Inflammatory macrophage treated with lipopolysaccharide for 1 hour (primary cell): ENCODE measurements around the gene GRIK4.
"Not testable (repeated sequence)": the region's sequence is repeated elsewhere in the genome, so short reads cannot be mapped to it uniquely, and the experiment has no call there.

Experiments
- DNase-seq, 2 donors: peaks; one replicate each; pipeline ENCODE4 v3.0.0-alpha.2; 2020 to 2022

Gene GRIK4, protein sequence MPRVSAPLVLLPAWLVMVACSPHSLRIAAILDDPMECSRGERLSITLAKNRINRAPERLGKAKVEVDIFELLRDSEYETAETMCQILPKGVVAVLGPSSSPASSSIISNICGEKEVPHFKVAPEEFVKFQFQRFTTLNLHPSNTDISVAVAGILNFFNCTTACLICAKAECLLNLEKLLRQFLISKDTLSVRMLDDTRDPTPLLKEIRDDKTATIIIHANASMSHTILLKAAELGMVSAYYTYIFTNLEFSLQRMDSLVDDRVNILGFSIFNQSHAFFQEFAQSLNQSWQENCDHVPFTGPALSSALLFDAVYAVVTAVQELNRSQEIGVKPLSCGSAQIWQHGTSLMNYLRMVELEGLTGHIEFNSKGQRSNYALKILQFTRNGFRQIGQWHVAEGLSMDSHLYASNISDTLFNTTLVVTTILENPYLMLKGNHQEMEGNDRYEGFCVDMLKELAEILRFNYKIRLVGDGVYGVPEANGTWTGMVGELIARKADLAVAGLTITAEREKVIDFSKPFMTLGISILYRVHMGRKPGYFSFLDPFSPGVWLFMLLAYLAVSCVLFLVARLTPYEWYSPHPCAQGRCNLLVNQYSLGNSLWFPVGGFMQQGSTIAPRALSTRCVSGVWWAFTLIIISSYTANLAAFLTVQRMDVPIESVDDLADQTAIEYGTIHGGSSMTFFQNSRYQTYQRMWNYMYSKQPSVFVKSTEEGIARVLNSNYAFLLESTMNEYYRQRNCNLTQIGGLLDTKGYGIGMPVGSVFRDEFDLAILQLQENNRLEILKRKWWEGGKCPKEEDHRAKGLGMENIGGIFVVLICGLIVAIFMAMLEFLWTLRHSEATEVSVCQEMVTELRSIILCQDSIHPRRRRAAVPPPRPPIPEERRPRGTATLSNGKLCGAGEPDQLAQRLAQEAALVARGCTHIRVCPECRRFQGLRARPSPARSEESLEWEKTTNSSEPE

DNA sequence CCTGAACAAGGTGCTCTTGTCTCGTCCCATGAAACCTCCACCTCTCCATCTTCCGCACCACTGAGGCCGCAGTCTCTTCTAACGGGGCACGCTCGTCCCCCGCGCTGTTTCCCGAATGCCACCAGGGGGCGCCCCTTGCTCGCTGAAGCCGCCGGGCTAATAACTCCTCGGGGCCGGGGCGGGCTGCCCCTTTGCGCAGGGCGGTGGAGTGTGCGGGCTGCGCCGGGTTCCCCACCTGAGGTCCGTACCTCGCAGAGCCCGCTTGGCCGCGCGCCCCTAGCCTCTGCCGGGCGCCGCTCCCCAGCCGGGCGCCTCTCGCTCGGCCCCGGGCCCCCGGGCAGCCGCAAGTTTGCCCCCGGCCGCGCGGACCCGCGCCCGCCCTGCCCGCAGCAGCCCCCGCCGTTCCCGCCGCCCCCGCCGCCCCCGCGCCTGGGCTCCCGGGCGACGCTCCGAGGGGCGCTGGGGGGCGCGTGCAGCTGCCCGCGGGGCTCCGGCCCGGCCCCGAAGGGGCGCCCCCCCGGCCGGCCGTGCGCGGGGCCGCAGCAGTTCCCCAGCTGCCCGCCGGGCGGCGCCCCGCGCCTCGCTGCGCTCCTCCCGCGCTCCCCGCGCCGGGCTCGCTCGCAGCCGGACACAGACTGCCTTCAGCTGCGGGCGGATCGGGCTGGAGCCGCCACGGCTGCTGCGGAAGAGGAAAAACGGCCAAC, at the start of gene GRIK4:
GRIK4 (plus strand) TSS at position 633 of the 704 bp plus-strand sequence. CDS start 148,571 bp downstream, outside the sequence.
- DNase-seq: peak; percentile 24 to 84

DNA sequence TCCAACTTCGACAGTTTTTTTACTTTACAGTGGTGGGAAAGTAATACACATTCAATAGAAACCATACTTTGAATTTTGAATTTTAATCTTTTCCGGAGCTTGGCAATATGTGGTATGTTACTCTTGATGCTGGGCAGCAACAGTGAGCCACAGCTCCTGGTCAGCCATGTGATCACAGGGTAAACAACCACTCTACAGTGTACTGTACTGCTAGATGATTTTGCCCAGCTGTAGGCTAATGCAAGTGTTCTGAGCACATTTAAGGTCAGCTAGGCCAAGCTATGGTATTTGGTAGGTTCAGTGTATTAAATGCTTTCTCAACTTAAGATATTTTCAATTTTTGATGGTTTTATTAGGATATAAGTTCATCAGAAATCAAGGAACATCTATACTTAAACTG, 48.7 kb upstream of the GRIK4 start:
- no peak for DNase-seq

DNA sequence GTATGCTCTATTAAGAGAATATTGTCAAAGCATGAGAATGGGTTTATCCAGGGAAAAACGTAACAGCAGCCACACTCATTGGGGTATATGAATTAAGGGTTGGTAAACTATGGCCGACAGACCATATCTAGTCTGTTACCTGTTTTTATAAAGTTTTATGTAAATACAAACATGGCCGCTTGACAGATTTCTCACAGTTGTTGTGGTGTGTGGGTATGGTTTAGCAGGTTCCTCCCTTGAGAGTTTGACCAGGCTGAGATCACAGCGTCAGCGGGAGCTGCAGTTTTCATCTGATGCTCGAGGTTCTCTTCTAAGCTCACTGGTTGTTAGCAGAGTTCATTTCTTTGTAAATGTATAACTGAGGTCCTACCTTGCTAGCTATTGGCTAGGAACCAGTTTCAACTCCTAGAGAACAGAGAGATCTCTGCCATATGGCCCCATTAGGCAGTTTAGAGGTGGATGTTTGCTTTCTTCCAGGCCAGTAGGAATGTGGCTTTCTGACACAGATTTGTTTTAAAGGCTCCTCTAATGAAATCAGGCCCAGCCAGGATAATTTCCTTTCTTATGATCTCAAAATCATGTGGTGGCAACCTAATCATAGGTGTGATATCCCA, 45.5 kb upstream of the GRIK4 start:
- no peak for DNase-seq

DNA sequence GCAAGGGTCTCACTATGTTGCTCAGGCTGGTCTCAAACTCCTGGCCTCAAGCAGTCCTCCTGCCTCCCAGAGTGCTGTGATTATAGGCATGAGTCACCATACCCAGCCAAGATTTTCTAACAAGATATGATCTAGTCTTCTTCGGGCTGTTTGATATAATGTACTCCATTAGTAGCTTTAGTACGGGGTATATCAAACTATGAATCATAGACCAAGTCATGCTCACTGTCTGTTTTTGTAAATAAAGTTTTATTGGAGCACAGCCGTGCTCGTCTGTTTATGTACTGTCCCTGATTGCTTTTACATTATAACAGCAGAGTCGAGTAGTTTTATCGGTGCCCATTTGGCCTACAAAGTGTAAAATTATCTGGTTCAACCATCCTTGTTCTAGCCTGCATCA, 43.9 kb upstream of the GRIK4 start:
- DNase-seq: no peak

DNA sequence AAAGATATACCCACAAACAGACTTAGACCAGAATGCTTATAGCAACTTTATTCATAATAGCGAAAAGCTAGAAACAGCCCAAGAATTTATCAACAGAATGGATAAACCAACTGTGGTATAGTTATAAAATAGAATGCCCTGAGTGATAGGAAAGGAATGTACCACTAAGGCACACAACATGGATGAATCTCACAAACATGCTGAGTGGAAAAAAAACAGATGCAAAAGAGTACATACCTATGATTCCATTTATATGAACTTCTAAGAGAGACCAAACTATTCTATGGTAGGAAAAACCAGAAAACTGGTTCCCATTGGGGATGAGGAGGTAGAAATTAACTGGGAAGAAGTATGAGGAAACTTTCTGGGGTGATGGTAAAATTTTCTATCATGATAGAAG, 40.4 kb upstream of the GRIK4 start:
- no peak for DNase-seq

DNA sequence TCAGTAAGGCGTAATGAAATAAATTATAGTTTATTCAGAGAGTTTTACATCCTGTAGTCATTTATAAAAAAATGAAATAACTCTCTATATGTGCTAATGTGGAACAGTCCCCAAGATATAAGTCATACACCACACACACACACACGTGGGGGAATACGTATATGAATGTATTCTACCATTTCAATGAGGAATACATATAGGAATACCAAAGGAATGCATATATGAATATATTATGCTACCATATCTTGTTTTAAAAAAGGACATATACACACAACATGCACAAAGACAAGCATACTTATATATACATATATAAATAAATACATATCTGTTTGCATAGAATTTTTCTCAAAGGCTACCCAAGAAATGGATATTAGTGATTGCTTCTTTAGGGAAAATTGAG, 39.6 kb upstream of the GRIK4 start:
- no peak for DNase-seq

DNA sequence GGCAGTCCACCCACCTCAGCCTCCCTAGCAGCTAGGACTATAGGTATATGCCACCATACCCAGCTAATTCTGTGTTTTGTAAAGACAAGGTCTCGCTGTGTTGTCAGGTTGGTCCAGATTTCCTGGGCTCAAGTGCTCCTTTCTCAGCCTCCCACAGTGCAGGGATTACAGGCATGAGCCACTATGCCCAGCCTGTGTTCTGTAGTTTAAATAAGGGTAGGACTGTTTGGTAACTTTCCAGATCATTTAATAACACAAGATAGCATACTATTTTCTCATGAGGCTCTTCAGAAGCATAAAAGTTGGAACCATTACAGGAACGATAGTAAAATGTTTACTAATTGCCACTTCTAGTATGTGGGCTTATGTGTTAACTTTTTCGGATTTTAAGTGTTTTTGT, 38.0 kb upstream of the GRIK4 start:
- no peak for DNase-seq

DNA sequence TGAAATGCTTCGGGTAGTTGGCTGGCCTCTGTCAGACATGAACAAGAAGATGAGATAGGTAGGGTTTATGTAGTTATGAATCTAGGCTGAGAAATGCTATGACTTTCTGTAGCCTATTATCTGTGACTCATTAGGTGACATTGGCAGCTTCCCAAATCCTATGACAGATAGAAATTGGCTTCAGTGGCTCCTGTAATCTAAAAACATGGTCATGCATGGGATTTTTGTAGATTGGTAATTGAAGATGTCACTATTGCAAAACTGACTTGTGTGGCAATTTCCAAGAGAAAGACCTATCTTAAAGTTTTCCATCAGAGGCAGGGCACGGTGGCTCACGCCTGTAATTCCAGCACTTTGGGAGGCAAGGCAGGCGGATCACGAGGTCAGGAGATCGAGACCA, 29.4 kb upstream of the GRIK4 start:
- DNase-seq: peak in 1 of 2 donors; percentile 5

DNA sequence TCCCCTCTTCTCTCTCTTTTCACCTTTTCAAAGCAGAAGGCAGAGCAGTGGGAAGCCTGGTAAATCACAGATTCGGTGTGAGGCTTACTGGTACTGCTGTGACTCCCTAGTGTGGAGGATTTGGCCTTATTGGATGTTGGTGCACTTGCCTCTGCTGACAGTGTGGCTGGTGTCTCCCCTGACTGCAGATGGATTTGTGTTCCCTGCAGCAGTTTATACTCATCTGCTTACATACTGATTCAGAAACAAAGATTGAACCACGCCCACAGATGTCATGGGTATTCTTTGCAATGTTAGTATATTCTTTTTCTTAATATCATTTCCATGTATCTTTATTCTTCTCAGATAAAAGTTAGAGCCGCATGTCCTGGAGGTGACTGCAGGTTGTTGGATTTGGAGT, 26.8 kb upstream of the GRIK4 start:
- no peak for DNase-seq

DNA sequence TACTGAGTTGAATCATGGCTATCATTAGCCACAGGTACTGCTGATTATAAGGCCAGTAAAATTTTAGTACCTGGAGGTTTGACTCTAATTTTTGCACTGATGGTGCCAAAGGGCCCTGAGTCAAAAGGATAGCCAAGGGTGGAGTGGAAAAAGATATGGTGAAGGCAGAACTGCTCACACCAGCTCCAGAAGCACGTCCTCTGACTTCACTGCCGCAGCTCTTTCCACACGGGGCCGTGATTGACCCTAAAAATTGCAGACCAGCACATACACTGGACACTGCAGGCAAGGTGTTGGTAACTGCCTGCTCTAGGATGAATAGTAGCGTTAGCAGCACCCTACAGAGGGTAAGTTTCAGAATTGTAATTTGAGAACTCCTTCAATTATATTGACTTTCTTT, 25.4 kb upstream of the GRIK4 start:
- no peak for DNase-seq

DNA sequence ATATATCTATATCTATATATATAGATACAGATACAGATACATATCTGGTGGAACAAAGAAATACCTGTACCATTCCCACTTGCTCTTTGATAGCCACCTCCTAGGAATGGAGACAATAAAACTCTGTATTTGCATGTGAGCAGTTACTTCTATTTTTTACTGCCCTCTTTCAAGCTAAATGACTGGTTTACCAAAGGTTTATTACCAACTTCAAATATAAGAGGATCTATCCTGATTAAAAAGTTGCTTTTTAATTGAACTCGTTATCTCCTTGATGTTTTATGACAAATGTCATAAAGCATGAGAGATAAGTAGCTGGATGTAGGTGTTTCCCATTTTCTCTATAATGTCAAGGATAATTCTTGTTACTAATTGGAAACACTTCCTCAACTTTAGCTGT, 21.7 kb upstream of the GRIK4 start:
- no peak for DNase-seq

DNA sequence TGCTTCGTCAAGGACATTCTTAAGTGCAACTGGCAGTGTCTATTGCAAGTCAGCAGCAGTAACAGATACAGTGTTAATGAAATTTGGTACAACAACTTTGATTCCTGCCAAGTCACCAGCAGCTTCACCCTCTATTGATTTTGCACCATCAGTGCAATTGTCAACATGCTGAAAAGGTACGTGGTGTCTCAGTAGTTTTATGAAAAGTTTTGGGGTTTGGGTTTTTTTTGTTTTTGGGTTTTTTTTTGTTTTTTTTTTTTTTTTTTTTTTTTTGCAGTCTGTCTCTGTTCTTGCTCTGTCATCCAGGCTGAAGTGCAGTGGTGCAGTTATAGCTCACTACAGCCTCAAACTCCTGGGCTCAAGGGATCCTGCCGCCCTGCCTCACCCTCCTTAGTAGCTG, 19.1 kb upstream of the GRIK4 start:
- DNase-seq: no peak

DNA sequence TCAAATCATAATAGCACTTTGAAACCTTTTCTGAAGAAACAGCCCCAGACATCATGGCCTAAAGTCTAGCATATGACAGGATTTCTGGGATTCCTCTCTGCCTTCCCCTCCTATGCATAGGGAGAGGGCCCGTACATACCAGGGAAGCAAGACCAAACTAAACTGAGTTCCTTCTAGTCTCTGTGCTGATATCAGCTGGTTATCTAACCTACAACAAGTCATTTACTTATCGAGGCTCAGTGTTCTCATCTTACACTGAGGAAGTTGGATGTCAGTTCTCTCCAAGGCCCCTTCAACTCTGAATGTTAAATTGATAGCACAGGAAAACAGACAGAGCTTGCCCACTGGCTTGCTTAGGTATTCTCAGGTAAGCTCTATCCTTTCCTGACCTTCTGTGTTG, 17.0 kb upstream of the GRIK4 start:
- no peak for DNase-seq

DNA sequence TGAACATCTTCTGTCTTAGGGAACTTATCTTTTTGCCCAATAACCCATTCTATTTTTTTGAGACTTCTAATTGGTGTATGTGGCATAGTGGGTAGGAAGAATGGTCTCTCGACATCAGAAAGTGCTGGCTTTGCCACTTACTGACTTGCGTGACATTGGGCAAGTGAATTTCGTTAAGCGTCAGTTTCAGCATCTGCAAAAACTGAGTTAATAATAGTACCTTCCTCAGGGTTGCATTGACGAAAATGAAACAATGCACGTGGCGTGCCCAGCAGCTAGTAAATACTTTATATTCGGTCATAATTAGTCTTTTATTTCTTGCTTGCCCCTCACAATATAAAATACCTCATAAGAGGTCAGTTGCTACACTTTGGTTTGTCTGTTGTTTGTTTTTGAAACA, 12.5 kb upstream of the GRIK4 start:
- DNase-seq: no peak

DNA sequence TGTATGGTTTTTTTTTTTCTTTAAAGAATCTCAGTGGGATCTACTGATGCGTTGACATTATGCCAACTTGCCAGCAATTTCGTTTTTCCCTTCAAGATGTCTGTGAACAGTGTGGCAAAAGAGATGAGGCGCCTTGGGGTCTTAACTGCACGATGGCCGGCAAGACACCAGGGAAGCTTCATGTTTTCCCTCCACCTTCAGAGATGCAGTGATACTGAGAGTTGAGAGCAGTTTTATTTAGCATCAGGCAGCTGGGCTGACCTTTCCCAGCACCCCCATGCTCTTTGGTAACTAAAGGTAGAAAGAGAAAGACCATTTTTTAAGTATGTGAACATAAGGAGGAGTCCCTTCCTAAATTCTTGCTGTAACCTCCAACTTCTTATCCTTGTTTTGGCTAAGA, 11.7 kb upstream of the GRIK4 start:
- DNase-seq: no peak

DNA sequence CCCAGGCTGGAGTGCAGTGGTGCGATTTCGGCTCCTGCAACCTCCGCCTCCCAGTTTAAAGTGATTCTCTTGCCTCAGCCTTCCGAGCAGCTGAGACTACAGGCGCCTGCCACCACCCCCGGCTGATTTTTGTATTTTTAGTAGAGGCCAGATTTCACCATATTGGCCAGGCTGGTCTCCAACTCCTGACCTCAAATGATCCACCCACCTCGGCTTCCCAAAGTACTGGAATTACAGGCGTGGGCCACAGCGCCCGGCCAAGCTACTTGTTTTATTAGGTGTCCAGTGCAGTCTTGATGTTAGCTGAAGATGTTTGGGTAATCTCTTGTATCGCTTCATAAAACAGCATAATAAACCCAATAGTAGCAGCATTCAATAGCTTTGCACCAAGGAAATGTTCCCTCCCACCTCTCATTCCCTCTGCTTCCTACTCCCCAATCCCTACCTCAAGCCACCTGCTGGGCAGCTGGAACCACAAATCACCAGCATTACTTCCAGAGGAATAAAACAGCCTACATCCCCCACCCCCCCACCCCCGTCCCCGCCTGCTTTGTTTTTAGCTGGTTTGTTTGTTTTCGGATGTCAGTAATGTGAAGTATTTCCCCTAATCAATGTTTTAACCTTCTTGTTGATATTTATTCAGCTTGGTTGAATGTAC, 11.0 kb upstream of the GRIK4 start:
- no peak for DNase-seq

DNA sequence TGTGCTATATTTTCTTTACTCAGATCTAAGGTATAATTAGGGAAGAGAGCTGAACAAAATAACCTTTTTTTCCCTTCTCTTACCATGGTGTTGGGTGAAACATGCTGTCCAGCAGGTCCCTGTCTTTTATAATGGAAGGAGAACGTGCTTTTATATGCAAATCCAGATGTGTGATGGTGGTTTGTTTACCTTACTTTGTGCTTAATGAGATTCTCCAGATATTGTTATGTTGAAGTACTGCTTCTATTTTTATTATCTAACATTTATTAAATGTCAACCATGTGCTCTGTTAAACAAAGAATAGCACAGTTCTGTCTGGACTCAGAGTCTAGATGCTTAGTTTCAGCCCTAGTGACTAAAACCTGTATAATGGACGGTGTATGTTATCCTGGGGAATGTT, 10.1 kb upstream of the GRIK4 start:
- DNase-seq: no peak

DNA sequence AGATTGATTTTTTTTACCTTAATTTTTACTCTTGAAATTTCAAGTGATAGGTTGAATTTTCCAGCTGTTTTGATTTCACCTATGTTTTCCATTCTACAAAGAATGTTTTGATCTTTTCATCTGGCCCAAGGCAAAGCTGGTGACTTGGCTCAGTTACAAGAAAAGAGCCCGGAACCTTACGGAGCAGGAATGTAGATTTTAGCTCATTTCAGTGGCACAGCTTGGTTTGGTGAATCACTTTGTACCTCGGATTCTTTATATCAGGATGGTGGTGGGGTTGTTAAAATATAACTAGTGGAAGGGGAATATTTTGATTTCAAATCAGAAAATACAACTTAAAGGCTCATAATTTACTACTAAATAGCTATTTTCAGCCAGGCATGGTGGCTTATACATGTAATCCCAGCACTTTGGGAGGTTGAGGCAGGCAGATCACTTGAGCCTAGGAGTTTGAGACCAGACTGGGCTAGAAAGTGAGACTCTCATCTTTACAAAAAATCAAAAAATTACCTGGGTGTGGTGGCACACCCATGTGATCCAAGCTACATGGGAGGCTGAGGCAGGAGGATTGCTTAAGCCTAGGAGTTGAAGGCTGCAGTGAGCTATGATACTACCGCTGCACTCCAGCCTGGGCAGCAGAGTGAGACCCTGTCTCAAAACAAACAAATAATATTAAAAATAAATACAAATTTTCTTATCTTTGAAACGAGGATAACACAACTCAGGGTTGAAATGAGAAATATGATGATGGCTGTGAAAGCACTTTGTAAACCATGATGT, 9.4 kb upstream of the GRIK4 start:
- no peak for DNase-seq

DNA sequence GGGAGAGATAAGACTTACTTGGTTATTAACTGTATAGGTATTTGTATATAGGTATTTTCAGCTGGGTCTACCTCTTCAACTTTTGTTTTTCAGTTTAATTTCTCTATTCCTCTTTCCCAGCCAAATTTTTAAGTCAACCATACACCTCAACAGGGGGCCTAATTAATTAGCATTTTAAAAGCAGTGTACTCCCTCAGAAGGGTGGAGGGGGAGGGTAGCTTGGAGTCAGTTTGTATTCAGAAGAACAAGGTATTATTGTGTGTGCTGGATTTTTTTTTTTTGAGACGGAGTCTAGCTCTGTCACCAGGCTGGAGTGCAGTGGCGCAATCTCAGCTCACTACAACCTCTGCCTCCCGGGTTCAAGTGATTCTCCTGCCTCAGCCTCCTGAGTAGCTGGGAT, 8.0 kb upstream of the GRIK4 start:
- not testable (repeated sequence) for DNase-seq

DNA sequence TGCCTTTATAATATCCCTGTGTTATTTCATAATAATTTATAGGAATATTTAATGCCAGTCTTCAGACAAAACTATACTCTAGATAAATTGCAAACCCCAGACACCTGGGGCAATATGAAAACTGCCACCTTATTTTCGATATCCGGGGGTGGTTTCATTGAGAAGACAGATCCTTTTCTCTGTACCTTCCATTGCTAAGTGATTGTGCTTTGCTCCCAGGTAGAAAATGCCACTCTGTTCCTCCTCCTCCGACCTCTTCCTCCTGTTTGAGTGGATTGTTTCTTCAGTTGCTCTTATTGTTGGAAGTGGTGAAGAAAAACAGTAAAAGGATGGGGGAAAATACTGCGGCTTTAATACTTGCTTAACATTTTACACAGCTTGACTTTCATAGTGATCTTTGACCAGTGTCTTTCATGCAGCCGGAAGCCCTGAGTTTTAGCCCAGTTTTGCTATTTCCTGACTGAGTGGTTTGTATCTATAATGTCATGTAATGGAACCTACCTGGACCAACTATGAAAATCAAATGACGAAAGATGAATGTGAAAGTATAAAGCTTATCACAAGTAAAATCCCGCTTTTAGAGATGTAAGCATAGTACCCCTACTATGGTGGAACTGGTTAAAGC, 5.6 kb upstream of the GRIK4 start:
- no peak for DNase-seq
